Heart left ventricle (tissue), 16 donors: Measurements from ENCODE around the gene ITGAX. TPM values are rescaled to one million over a fixed set of nuclear protein-coding genes. Genes with fewer than 3 reads are reported as not detected.

Experiments
- ATAC-seq, 4 donors: fragments of 200-7000 bp; cut with Tn5 transposase; one replicate each; pipeline ENCODE4 v1.9.1; 2020 to 2022; ENCODE audit warnings: moderate library complexity in 4 of 4, mild to moderate bottlenecking in 3 of 4, moderate number of reproducible peaks in 1 of 4
- DNase-seq, 5 donors: peaks; one replicate each; pipeline ENCODE4 v3.0.0-alpha.2; 2020
- H3K27ac ChIP-seq, 12 donors: fragments of 200-600 bp; sonication (generic) in 4 of 12; one replicate each; pipeline versions ENCODE4 v1.5.0 to v1.8.0; 2016 to 2022; ENCODE audit warnings: mild to moderate bottlenecking in 2 of 12
- H3K27me3 ChIP-seq, 9 donors: fragments of 200-600 bp; sonication (generic) in 2 of 9; one replicate each; pipeline versions ENCODE4 v1.5.1 to v1.8.0; 2016 to 2022; ENCODE audit warnings: mild to moderate bottlenecking in 3 of 9
- H3K36me3 ChIP-seq, 9 donors: fragments of 200-600 bp; sonication (generic) in 2 of 9; one replicate each; pipeline versions ENCODE4 v1.5.0 to v1.8.0; 2018 to 2022; ENCODE audit warnings: mild to moderate bottlenecking in 2 of 9
- H3K4me1 ChIP-seq, 12 donors: fragments of 200-600 bp; sonication (generic) in 4 of 12; one replicate each; pipeline versions ENCODE4 v1.5.0 to v1.8.0; 2016 to 2022; ENCODE audit warnings: mild to moderate bottlenecking in 3 of 12
- H3K4me3 ChIP-seq, 12 donors: fragments of 200-600 bp; sonication (generic) in 4 of 12; one replicate each; pipeline versions ENCODE4 v1.5.0 to v1.8.0; 2017 to 2022; ENCODE audit warnings: mild to moderate bottlenecking in 9 of 12, moderate library complexity in 4 of 12
- H3K9me3 ChIP-seq, 12 donors: fragments of 200-600 bp; sonication (generic) in 4 of 12; one replicate each; pipeline versions ENCODE4 v1.5.0 to v1.8.0; 2016 to 2022; ENCODE audit warnings: mild to moderate bottlenecking in 1 of 12
- POLR2A ChIP-seq, 2 donors: fragments of 450-650 bp; IDR thresholded peaks; one replicate each; pipeline ENCODE4 v1.6.1; 2017; ENCODE audit warnings: antibody characterized with exemption in 2 of 2, mild to moderate bottlenecking in 2 of 2, moderate library complexity in 2 of 2
- WGBS, 4 donors: extraction: QIAGEN DNeasy Blood & Tissue Kit in 2 of 4; methylation state at CpG; one replicate each; pipeline versions ENCODE4 v1.1.5 to v1.1.7; 2013 to 2018; 5-methylcytosine and 5-hydroxymethylcytosine counted together
- intact Hi-C, 10 donors: fragments of 100-400 bp; cut with DNase I; formaldehyde crosslinking; loops; one replicate each; pipeline versions ENCODE4 v1.11.1 to v1.14.2; 2022
- polyA plus RNA-seq, 2 donors: library from polyadenylated mRNA; stranded (reverse); fragments of 200-250 nt; gene quantifications; one replicate each; pipeline ENCODE4 v1.2.3, GENCODE V29; 2013
- total RNA-seq, 9 donors: library from RNA; depleted of rRNA in 2 of 9; stranded (reverse); fragments of >200 nt in 2 of 9; fragmentation: NEBNext Ultra II Directional in 3 of 9; extraction: Animal tissue kit (Norgen Biotek cat#: 25700) in 3 of 9; gene quantifications; one replicate each; pipeline versions ENCODE4 v1.1.0 to v1.2.4, GENCODE V29; 2016 to 2023
- TF ChIP-seq, protein P1 (sequence below), 12 donors: fragments of 200-600 bp; sonication (generic) in 4 of 12; IDR thresholded peaks; one replicate each; pipeline versions ENCODE4 v1.5.0 to v1.8.0; 2018 to 2022; ENCODE audit warnings: antibody characterized with exemption in 12 of 12, mild to moderate bottlenecking in 5 of 12
- donor health status: ischemic (EF 13 %, LVEDD 7.1; RV severe dilation, severe dysfunction).
- donor health status: healthy with polysubstance abuse.
- donor health status: DM: no; HTN: yes; CAD: no.
- donor health status: DM: no; HTN: no; CAD: no.
- donor health status: ischemic (EF 25% LVEDD 6.9; RV normal size, moderate dysfunction).
- donor health status: ischemic (EF 25% LVEDD 5.7; RV mildly dilated, moderate dysfunction).
- donor health status: healthy.
- donor health status: DM: yes; HTN: yes; CAD: no.
- donor health status: ischemic (EF 35%, LVEDD 5.7; RV mildly dilated, moderate dysfunction).
- donor health status: nonischemic (EF 11% LVEDD 7.7; RV severe dilation, severe dysfunction).
- donor health status: DM: yes; HTN: yes; CAD: no.
- donor health status: PGD.
- donor health status: ischemic (EF 29% LVEDD 5.4; RV normal size, mild dysfunction).
- donor health status: nonischemic (EF 23%, LVEDD 6.1; RV moderate dilation, normal function).

The ITGAX gene
- total and polyA plus RNA-seq, 11 donors, result 0.73 to 52.7 (median 2.0) TPM

- H3K4me1 ChIP-seq, result no peaks in the 10 kb centered on the region
- H3K36me3 ChIP-seq, result no peaks in the 10 kb centered on the region
- H3K27me3 ChIP-seq, result peaks cover 0 to 6% (median 0%) of the 10 kb centered on the region in 9 donors
- ATAC-seq, result peak in 1 of 4 donors; percentile 10
- WGBS, 4 donors, result 77 to 80% (median 79%) methylated on average over 18 to 22 of the region's 22 CpGs
- no peak overlapping the region for H3K4me3 ChIP-seq
- intact Hi-C loops, result no loop called here
- no peak for TF ChIP-seq POLR2A (IDR thresholded peaks at IDR 0.05)
- TF ChIP-seq, protein P1, sequence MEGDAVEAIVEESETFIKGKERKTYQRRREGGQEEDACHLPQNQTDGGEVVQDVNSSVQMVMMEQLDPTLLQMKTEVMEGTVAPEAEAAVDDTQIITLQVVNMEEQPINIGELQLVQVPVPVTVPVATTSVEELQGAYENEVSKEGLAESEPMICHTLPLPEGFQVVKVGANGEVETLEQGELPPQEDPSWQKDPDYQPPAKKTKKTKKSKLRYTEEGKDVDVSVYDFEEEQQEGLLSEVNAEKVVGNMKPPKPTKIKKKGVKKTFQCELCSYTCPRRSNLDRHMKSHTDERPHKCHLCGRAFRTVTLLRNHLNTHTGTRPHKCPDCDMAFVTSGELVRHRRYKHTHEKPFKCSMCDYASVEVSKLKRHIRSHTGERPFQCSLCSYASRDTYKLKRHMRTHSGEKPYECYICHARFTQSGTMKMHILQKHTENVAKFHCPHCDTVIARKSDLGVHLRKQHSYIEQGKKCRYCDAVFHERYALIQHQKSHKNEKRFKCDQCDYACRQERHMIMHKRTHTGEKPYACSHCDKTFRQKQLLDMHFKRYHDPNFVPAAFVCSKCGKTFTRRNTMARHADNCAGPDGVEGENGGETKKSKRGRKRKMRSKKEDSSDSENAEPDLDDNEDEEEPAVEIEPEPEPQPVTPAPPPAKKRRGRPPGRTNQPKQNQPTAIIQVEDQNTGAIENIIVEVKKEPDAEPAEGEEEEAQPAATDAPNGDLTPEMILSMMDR (IDR thresholded peaks at IDR 0.05), result no peak
- no peak overlapping the region for H3K27ac ChIP-seq
- no peaks in the 10 kb centered on the region for H3K9me3 ChIP-seq
- DNase-seq, result no peak
These were observed 56.3 kb downstream of the ITGAX start for GRCh38 chr16:31411024-31411844.

DNA sequence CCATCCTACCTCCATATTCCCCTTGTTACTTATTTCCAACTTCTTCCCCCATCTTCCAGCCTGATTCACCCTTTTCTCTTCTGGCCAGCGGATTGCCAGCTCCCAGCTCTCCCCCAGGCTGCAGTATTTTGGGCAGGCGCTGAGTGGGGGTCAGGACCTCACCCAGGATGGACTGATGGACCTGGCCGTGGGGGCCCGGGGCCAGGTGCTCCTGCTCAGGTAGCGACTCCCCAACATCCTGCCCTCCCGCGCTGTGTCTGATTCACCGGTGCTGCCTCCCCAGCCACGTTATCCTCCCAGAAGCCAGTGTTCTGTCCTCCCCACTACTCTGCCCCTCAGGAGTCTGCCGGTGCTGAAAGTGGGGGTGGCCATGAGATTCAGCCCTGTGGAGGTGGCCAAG, 57.8 kb downstream of the ITGAX start:
- Histone ChIP-seq H3K36me3 (no peaks in the 10 kb centered on the region), H3K27me3 (peaks cover 0 to 6% (median 0%) of the 10 kb centered on the region in 9 donors), H3K4me1 (no peaks in the 10 kb centered on the region), H3K9me3 (peaks cover 0 to 3% (median 0%) of the 10 kb centered on the region in 12 donors), H3K27ac (no peak overlapping the region), H3K4me3 (no peak overlapping the region)
- WGBS, 4 donors, result 78 to 83% (median 82%) methylated on average over 10 of the region's 10 CpGs
- ATAC-seq, result no peak
- DNase-seq, result no peak
- intact Hi-C loops, result no loop called here
- no peak for TF ChIP-seq POLR2A (IDR thresholded peaks at IDR 0.05)
- TF ChIP-seq, protein P1 (IDR thresholded peaks at IDR 0.05), result no peak

DNA sequence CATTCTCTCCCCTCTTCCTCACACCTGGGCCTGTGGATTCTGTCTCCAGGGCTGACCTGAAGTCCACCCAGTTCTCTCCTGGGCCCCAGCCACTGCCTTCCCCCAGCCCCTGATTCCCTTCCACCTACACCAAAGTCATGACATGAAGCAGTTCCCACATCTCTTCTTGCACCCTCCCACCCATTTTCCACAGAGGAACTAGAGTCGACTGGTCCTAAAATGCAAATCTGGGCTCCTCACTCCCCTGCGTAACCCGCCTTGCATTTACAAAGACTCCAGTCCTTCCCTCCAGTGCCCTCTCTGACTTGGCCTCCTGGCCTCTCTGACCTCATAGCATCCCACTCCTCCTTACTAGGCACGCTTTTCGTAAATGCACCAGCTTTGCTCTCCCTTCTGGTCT, 58.4 kb downstream of the ITGAX start:
- no peak overlapping the region for H3K27ac ChIP-seq
- 90 to 94% (median 91%) methylated on average over 5 of the region's 5 CpGs for WGBS, 4 donors
- no peaks in the 10 kb centered on the region for H3K4me1 ChIP-seq
- H3K9me3 ChIP-seq, result peaks cover 0 to 3% (median 0%) of the 10 kb centered on the region in 12 donors
- H3K4me3 ChIP-seq, result no peak overlapping the region
- ATAC-seq, result no peak
- no peak for TF ChIP-seq POLR2A (IDR thresholded peaks at IDR 0.05)
- TF ChIP-seq, protein P1 (IDR thresholded peaks at IDR 0.05), result no peak
- intact Hi-C loops, result no loop called here
- DNase-seq, result no peak
- no peaks in the 10 kb centered on the region for H3K36me3 ChIP-seq
- peaks cover 0 to 5% (median 0%) of the 10 kb centered on the region in 9 donors for H3K27me3 ChIP-seq

DNA sequence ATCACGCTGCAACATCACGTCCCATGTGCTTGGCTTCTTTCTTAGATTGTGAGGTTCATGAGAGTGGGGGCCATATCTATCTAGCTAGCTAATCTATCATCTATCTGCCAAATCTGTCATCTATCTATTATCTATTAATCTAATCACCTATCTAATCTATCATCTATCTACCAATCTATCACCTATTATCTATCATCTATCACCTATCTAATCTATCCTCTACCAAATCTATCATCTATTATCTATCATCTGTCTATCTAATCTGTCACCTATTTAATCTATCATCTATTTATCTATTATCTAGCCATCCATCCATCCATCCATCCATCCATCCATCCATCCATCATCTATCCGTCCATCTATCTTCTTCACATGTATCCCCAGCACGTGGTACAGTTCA, 59.0 kb downstream of the ITGAX start:
- Histone ChIP-seq H3K27ac (no peak overlapping the region), H3K36me3 (no peaks in the 10 kb centered on the region), H3K4me3 (no peak overlapping the region), H3K9me3 (peaks cover 0 to 3% (median 0%) of the 10 kb centered on the region in 12 donors), H3K4me1 (no peaks in the 10 kb centered on the region), H3K27me3 (peaks cover 0 to 5% (median 0%) of the 10 kb centered on the region in 9 donors)
- TF ChIP-seq, protein P1 (IDR thresholded peaks at IDR 0.05), result no peak
- no peak for TF ChIP-seq POLR2A (IDR thresholded peaks at IDR 0.05)
- WGBS, 4 donors, result 79 to 87% (median 83%) methylated on average over 4 of the region's 4 CpGs
- intact Hi-C loops, result no loop called here
- ATAC-seq, result no peak
- no peak for DNase-seq
